WTC11 (cell line): ENCODE measurements around the gene EFCC1.

Source experiments
- ATF2 ChIP-seq: sonication (generic); formaldehyde crosslinking; IDR thresholded peaks from 2 replicates; pipeline ENCODE4 v1.8.1; 2022; ENCODE audit warnings: low read depth, missing genetic modification reagents, borderline replicate concordance
- CREB1 ChIP-seq: sonication (generic); formaldehyde crosslinking; IDR thresholded peaks from 2 replicates; pipeline ENCODE4 v1.8.0; 2023; ENCODE audit warnings: mild to moderate bottlenecking, missing genetic modification reagents
- ETV6 ChIP-seq: sonication (generic); formaldehyde crosslinking; IDR thresholded peaks from 2 replicates; pipeline ENCODE4 v1.8.1; 2022; ENCODE audit warnings: mild to moderate bottlenecking, missing genetic modification reagents
- GABPB1 ChIP-seq: sonication (generic); formaldehyde crosslinking; IDR thresholded peaks from 2 replicates; pipeline ENCODE4 v1.8.1; 2023; ENCODE audit warnings: mild to moderate bottlenecking, missing genetic modification reagents
- IRF1 ChIP-seq: sonication (generic); formaldehyde crosslinking; IDR thresholded peaks from 2 replicates; pipeline ENCODE4 v1.8.0; 2023; ENCODE audit warnings: missing genetic modification reagents
- NFYB ChIP-seq: sonication (generic); formaldehyde crosslinking; conservative IDR thresholded peaks from 2 replicates; pipeline ENCODE4 v1.8.0; 2022; ENCODE audit warnings: low read depth, missing genetic modification reagents
- ZNF232 ChIP-seq: sonication (generic); formaldehyde crosslinking; IDR thresholded peaks from 2 replicates; pipeline ENCODE4 v1.8.0; 2022; ENCODE audit warnings: mild to moderate bottlenecking, missing genetic modification reagents
- ZNF317 ChIP-seq: sonication (generic); formaldehyde crosslinking; IDR thresholded peaks from 2 replicates; pipeline ENCODE4 v1.8.1; 2023; ENCODE audit warnings: low read depth, mild to moderate bottlenecking, moderate library complexity, missing genetic modification reagents, borderline replicate concordance
- TF ChIP-seq, protein P1 (sequence below): fragments of 200-600 bp; IDR thresholded peaks from 2 replicates; pipeline ENCODE4 v1.8.0; 2022; ENCODE audit warnings: antibody characterized with exemption
- TF ChIP-seq, protein P2 (sequence below): sonication (generic); formaldehyde crosslinking; IDR thresholded peaks from 2 replicates; pipeline ENCODE4 v1.8.0; 2022; ENCODE audit warnings: mild to moderate bottlenecking, missing genetic modification reagents
- TF ChIP-seq, protein P3 (sequence below): sonication (generic); formaldehyde crosslinking; IDR thresholded peaks from 2 replicates; pipeline ENCODE4 v1.8.1; 2023; ENCODE audit warnings: mild to moderate bottlenecking, missing genetic modification reagents, moderate library complexity
- TF ChIP-seq, protein P4 (sequence below): sonication (generic); formaldehyde crosslinking; IDR thresholded peaks from 2 replicates; pipeline ENCODE4 v1.8.1; 2023; ENCODE audit warnings: mild to moderate bottlenecking, missing genetic modification reagents
- TF ChIP-seq, protein P5 (sequence below): sonication (generic); formaldehyde crosslinking; IDR thresholded peaks from 2 replicates; pipeline ENCODE4 v1.8.0; 2022; ENCODE audit warnings: missing genetic modification reagents

GRCh38 chr3:129085165-129085715 is 84.1 kb downstream of the EFCC1 start:
- TF ChIP-seq GABPB1 (CRISPR knock-in tag) (no peak), NFYB (CRISPR knock-in tag) (no peak), IRF1 (CRISPR knock-in tag) (no peak), ZNF317 (no peak), ATF2 (CRISPR knock-in tag) (no peak), CREB1 (CRISPR knock-in tag) (no peak), ETV6 (no peak), ZNF232 (no peak)
- TF ChIP-seq, protein P1, sequence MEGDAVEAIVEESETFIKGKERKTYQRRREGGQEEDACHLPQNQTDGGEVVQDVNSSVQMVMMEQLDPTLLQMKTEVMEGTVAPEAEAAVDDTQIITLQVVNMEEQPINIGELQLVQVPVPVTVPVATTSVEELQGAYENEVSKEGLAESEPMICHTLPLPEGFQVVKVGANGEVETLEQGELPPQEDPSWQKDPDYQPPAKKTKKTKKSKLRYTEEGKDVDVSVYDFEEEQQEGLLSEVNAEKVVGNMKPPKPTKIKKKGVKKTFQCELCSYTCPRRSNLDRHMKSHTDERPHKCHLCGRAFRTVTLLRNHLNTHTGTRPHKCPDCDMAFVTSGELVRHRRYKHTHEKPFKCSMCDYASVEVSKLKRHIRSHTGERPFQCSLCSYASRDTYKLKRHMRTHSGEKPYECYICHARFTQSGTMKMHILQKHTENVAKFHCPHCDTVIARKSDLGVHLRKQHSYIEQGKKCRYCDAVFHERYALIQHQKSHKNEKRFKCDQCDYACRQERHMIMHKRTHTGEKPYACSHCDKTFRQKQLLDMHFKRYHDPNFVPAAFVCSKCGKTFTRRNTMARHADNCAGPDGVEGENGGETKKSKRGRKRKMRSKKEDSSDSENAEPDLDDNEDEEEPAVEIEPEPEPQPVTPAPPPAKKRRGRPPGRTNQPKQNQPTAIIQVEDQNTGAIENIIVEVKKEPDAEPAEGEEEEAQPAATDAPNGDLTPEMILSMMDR: no peak
- TF ChIP-seq, protein P2, sequence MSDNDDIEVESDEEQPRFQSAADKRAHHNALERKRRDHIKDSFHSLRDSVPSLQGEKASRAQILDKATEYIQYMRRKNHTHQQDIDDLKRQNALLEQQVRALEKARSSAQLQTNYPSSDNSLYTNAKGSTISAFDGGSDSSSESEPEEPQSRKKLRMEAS (CRISPR knock-in tag): no peak
- TF ChIP-seq, protein P3, sequence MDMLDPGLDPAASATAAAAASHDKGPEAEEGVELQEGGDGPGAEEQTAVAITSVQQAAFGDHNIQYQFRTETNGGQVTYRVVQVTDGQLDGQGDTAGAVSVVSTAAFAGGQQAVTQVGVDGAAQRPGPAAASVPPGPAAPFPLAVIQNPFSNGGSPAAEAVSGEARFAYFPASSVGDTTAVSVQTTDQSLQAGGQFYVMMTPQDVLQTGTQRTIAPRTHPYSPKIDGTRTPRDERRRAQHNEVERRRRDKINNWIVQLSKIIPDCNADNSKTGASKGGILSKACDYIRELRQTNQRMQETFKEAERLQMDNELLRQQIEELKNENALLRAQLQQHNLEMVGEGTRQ (CRISPR knock-in tag): no peak
- TF ChIP-seq, protein P4, sequence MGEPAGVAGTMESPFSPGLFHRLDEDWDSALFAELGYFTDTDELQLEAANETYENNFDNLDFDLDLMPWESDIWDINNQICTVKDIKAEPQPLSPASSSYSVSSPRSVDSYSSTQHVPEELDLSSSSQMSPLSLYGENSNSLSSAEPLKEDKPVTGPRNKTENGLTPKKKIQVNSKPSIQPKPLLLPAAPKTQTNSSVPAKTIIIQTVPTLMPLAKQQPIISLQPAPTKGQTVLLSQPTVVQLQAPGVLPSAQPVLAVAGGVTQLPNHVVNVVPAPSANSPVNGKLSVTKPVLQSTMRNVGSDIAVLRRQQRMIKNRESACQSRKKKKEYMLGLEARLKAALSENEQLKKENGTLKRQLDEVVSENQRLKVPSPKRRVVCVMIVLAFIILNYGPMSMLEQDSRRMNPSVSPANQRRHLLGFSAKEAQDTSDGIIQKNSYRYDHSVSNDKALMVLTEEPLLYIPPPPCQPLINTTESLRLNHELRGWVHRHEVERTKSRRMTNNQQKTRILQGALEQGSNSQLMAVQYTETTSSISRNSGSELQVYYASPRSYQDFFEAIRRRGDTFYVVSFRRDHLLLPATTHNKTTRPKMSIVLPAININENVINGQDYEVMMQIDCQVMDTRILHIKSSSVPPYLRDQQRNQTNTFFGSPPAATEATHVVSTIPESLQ: no peak
- TF ChIP-seq, protein P5, sequence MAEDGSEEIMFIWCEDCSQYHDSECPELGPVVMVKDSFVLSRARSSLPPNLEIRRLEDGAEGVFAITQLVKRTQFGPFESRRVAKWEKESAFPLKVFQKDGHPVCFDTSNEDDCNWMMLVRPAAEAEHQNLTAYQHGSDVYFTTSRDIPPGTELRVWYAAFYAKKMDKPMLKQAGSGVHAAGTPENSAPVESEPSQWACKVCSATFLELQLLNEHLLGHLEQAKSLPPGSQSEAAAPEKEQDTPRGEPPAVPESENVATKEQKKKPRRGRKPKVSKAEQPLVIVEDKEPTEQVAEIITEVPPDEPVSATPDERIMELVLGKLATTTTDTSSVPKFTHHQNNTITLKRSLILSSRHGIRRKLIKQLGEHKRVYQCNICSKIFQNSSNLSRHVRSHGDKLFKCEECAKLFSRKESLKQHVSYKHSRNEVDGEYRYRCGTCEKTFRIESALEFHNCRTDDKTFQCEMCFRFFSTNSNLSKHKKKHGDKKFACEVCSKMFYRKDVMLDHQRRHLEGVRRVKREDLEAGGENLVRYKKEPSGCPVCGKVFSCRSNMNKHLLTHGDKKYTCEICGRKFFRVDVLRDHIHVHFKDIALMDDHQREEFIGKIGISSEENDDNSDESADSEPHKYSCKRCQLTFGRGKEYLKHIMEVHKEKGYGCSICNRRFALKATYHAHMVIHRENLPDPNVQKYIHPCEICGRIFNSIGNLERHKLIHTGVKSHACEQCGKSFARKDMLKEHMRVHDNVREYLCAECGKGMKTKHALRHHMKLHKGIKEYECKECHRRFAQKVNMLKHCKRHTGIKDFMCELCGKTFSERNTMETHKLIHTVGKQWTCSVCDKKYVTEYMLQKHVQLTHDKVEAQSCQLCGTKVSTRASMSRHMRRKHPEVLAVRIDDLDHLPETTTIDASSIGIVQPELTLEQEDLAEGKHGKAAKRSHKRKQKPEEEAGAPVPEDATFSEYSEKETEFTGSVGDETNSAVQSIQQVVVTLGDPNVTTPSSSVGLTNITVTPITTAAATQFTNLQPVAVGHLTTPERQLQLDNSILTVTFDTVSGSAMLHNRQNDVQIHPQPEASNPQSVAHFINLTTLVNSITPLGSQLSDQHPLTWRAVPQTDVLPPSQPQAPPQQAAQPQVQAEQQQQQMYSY (CRISPR knock-in tag): no peak
